ENCODE results near the gene AJUBA.

DNA sequence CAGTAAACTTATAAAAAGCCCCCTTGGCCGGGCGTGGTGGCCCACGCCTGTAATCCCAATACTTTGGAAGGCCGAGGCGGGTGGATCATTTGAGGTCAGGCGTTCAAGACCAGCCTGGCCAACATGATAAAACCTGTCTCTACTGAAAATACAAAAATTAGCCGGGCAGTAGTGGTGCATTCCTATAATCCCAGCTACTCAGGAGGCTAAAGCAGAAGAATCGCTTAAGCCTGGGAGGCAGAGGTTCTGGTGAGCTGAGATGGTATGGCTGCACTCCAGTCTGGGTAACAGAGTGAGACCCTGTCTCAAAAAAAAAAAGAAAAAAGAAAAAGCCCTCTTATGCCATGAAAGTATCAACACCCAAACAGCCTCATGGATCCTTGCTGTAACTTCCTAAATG, 56.8 kb downstream of the AJUBA start:
- TF ChIP-seq CTCF (conservative IDR thresholded peaks at IDR 0.05 in 1 of 2, IDR thresholded peaks at IDR 0.05 in 1 of 2; ENCODE audit: extremely low read depth in 1 of 2, insufficient read depth in 1 of 2, low read depth in 1 of 2, low read length in 2 of 2) (no peak), EZH2 (IDR thresholded peaks at IDR 0.05; ENCODE audit: borderline replicate concordance, low read length) (no peak)
